ENCODE data around the gene EHD1.

The EHD1 gene

GRCh38 chr11:64878494-64879243 lies at the start of gene EHD1:
EHD1 (minus strand) TSS chr11:64878621; CDS start chr11:64878464, 157 bp downstream.
- DNase-seq, result peak; percentile 92

GRCh38 chr11:64926689-64927088 lies 48.3 kb upstream of the EHD1 start:
- no peak for DNase-seq

GRCh38 chr11:64925536-64926436 lies 47.4 kb upstream of the EHD1 start:
- DNase-seq, result no peak

- DNase-seq, result no peak
These were observed 46.5 kb upstream of the EHD1 start for GRCh38 chr11:64924910-64925284.

GRCh38 chr11:64923944-64924909 lies 45.8 kb upstream of the EHD1 start, which contains the start of gene PPP2R5B:
PPP2R5B (plus strand) TSS chr11:64924689; CDS start chr11:64925735, 1,046 bp downstream.
- peak; percentile 66 for DNase-seq

GRCh38 chr11:64923151-64923661 lies 44.8 kb upstream of the EHD1 start:
- DNase-seq, result no peak

GRCh38 chr11:64921384-64921783 lies 43.0 kb upstream of the EHD1 start:
- no peak for DNase-seq

GRCh38 chr11:64920124-64920523 lies 41.7 kb upstream of the EHD1 start:
- no peak for DNase-seq

GRCh38 chr11:64919627-64920026 lies 41.2 kb upstream of the EHD1 start:
- DNase-seq, result no peak

- no peak for DNase-seq
These were observed 39.6 kb upstream of the EHD1 start for GRCh38 chr11:64918017-64918416.

- DNase-seq, result no peak
These were observed 39.2 kb upstream of the EHD1 start for GRCh38 chr11:64917663-64917995.

- DNase-seq, result peak; percentile 98
These were observed 38.6 kb upstream of the EHD1 start, which contains the start of gene ATG2A for GRCh38 chr11:64916775-64917662. ATG2A (minus strand) TSS chr11:64917209; CDS start chr11:64917135, 74 bp downstream.

GRCh38 chr11:64916040-64916774 lies 37.8 kb upstream of the EHD1 start:
- no peak for DNase-seq

- DNase-seq, result no peak
These were observed 37.0 kb upstream of the EHD1 start for GRCh38 chr11:64915376-64915887.

- DNase-seq, result no peak
These were observed 35.7 kb upstream of the EHD1 start for GRCh38 chr11:64914123-64914522.

- no peak for DNase-seq
These were observed 34.8 kb upstream of the EHD1 start for GRCh38 chr11:64913171-64913727.

GRCh38 chr11:64911689-64912088 lies 33.3 kb upstream of the EHD1 start:
- no peak for DNase-seq

- DNase-seq, result no peak
These were observed 32.7 kb upstream of the EHD1 start for GRCh38 chr11:64911142-64911541.

- no peak for DNase-seq
These were observed 32.2 kb upstream of the EHD1 start for GRCh38 chr11:64910451-64911093.

Data from NCI-H748 treated with DMSO at 0.1 percent for 48 hours (cell line).